ENCODE results near the gene EVA1B. TPM values are rescaled to one million over a fixed set of nuclear protein-coding genes. Genes with fewer than 3 reads are reported as not detected.

EVA1B gene
- polyA plus RNA-seq, 1 experiment: 133 TPM

GRCh38 chr1:36326499-36326898, 3.1 kb upstream of the EVA1B start:
- Histone ChIP-seq H3K4me3 (ENCODE audit: low read depth, low read length) (no peak overlapping the region), H3K27me3 (ENCODE audit: control insufficient read depth, insufficient read depth, low read length) (no peaks in the 10 kb centered on the region), H3K36me3 (ENCODE audit: control insufficient read depth, insufficient read depth, low read length) (peaks cover 13% of the 10 kb centered on the region)
- ChIA-PET POLR2A (no interaction called here), CTCF (interaction anchor here (0.9 to 2.4 kb wide), 5 partner anchors 12 to 138 kb away, joined by 3 to 16 read pairs (median 3); no protein-coding TSS in a partner anchor)
- no peak for DNase-seq (ENCODE audit: low read depth)
- no peak for TF ChIP-seq CTCF (IDR thresholded peaks at IDR 0.05; ENCODE audit: insufficient read depth, low read depth, low read length)

GRCh38 chr1:36324353-36324703, 883 bp upstream of the EVA1B start:
- no peak for DNase-seq (ENCODE audit: low read depth)
- POLR2A ChIA-PET: interaction anchor here (0.9 kb wide), 1 partner anchor 191 kb away, joined by 4 read pairs; no protein-coding TSS in a partner anchor
- CTCF ChIA-PET: interaction anchor here (0.8 to 5.5 kb wide), 4 partner anchors 18 to 189 kb away, joined by 3 to 25 read pairs (median 4); no protein-coding TSS in a partner anchor
- no peak for TF ChIP-seq CTCF (IDR thresholded peaks at IDR 0.05; ENCODE audit: insufficient read depth, low read depth, low read length)
- H3K36me3 ChIP-seq (ENCODE audit: control insufficient read depth, insufficient read depth, low read length): peaks cover 15% of the 10 kb centered on the region
- H3K4me3 ChIP-seq (ENCODE audit: low read depth, low read length): no peak overlapping the region; the same call in 1 of the 2 replicates
- no peaks in the 10 kb centered on the region for H3K27me3 ChIP-seq (ENCODE audit: control insufficient read depth, insufficient read depth, low read length)

DNA sequence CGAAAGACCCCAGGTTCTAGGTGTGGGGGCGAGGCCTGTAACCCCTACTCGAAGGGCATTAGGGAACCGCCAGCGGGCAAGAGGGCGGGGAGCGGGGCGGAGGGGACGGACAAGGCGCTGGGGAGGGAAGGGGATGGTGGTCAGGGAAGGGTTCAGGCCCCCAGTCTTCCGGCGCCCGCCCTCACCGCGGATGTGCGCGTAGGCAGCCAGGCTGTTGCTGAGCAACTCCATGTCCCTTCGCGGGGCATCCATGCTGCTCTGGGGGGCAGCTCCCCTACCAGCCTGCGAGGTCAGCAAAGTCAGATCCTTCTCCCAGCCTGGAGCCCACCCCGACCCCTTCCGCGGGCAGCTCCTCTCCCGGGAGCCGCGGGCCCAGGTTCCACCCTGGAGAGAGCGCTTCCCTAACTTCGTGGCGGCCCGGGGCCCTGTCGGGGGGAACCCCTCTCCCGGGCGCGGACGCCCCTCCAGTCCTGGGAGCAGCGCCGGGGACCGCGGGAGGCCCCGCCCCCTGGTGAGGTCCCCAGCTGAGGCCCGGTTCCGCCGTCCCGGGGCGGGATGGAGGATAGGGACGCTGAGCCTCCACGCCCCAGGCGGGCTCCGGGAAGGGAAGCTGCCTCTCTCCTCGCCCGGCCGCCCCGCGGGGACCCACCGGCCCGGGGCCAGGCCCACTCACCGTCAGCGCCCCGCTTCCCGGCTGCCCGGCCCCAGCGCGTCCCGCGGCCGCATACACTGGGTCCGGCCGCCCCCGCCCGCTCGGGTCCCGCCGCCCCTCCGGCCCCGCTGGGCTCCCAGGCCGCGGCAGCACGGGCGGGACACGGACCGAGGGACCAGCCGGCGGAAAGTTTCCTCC, 434 bp downstream of the EVA1B start:
- Histone ChIP-seq H3K27me3 (ENCODE audit: control insufficient read depth, insufficient read depth, low read length) (no peaks in the 10 kb centered on the region), H3K4me3 (ENCODE audit: low read depth, low read length) (peak overlapping the region; percentile 81), H3K36me3 (ENCODE audit: control insufficient read depth, insufficient read depth, low read length) (peaks cover 13% of the 10 kb centered on the region)
- TF ChIP-seq CTCF (IDR thresholded peaks at IDR 0.05; ENCODE audit: insufficient read depth, low read depth, low read length): no peak
- POLR2A ChIA-PET: no interaction called here
- CTCF ChIA-PET: interaction anchor here (0.6 to 5.5 kb wide), 6 partner anchors 16 to 221 kb away, joined by 3 to 25 read pairs (median 5); partner anchors contain the start of gene TRAPPC3
- no peak for DNase-seq (ENCODE audit: low read depth)

DNA sequence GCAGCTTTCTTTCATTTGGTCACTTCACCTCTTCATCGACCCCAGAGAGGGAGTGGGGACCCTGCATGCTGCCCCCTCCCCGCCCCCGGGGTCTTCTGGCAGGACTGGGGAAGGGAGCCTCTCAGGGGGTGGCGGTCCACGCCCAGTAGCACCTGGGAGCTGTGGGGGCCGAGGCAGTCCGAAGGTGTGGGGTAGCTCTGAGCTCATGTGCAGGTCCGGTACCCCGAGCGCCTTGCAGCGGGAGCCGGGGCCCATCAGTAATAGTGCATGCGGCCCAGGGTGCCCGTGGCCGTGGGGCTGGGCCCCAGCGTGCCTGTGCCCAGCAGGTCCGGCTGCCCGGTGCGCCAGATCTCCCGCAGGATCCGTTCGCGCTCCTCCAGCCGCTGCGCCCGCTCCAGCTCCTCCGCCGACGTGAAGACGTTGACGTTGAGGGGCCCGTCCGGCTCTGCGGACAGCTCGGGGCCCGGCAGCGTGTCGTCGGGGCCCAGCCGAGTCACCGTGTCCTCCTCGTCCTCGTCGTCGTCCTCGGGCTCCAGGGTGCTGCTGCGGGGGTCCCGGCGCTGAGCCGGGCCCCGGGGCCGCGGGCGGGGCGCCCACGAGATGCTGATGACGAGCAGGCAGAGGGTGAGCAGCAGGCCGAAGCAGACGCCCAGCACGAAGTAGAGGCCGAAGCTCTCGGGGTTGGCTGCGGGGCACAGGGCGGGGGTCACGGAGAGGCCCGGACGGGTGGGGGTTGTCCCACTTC, 1.2 kb downstream of the EVA1B start:
- peak overlapping the region; percentile 81 for H3K4me3 ChIP-seq (ENCODE audit: low read depth, low read length)
- H3K27me3 ChIP-seq (ENCODE audit: control insufficient read depth, insufficient read depth, low read length): no peaks in the 10 kb centered on the region
- ChIA-PET CTCF (interaction anchor here (0.6 to 5.5 kb wide), 5 partner anchors 15 to 221 kb away, joined by 3 to 25 read pairs (median 7); partner anchors contain the start of genes LSM10 and TRAPPC3), POLR2A (interaction anchor here (0.5 kb wide), 1 partner anchor 50 kb away, joined by 3 read pairs; no protein-coding TSS in a partner anchor)
- DNase-seq (ENCODE audit: low read depth): no peak
- H3K36me3 ChIP-seq (ENCODE audit: control insufficient read depth, insufficient read depth, low read length): peaks cover 13% of the 10 kb centered on the region
- TF ChIP-seq CTCF (IDR thresholded peaks at IDR 0.05; ENCODE audit: insufficient read depth, low read depth, low read length): no peak

All from BJ (cell line).